ENCODE data around the gene PLPP4.

Gene PLPP4

DNA sequence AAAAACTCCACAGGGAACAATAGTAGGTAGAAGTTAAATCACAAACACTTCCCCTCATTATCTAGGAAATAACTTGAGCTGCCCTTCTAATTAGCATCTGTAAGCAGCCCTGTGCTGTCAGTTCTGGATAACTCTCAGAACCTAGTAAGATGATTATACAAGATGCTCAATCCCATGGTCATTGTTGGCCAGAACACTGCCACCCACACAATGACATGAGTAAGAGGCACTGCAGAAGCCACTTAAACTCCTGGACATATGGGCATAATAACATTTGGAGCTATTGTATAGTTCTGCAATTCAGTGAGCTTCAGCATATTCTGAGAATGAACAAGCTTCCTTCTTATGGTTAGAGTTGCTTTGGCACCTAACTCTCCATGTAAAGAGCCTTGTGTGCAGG lies 153.8 kb downstream of the PLPP4 start:
- no peak for DNase-seq (ENCODE audit: low spot score)

DNA sequence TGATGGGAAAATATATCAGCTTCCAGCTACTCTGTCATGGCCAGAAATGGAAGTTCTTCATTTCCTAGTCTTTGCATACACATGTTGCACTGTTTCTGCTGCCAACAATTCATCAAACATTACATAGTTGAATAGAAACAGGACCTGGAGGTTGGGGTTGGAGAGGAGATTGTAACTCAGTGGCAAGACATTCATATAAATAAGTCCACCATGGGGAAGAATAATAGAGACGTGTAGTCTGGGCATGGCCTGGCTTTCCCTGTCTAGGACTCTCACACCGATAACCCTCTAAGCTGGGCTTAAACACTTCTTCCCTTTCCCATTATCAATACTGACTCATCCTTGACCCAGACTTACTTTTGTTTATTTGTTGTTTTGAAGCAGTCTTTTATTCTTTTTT lies 155.7 kb downstream of the PLPP4 start:
- no peak for DNase-seq (ENCODE audit: low spot score)

DNA sequence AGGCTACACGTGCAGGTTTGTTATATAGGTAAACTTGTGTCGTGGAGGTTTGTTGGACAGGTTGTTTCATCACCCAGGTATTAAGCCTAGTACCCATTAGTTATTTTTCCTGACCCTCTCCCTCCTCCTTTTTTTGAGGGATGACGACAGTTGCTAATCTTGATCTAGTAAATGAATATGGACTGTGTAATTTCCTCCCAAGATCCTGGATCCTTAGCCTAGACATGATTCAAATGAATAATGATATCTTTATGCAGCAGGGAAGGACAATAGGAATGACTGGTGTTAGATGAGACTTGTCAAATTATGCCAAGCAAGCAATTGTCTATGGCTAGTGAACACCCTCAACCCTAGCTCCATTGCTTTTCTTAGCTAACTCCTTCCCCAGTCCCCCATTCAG lies 156.2 kb downstream of the PLPP4 start:
- no peak for DNase-seq (ENCODE audit: low spot score)

GRCh38 chr10:120614680-120615079 lies 157.7 kb downstream of the PLPP4 start:
- DNase-seq (ENCODE audit: low spot score), result no peak

GRCh38 chr10:120616311-120616911 lies 159.4 kb downstream of the PLPP4 start:
- DNase-seq (ENCODE audit: low spot score), result no peak

DNA sequence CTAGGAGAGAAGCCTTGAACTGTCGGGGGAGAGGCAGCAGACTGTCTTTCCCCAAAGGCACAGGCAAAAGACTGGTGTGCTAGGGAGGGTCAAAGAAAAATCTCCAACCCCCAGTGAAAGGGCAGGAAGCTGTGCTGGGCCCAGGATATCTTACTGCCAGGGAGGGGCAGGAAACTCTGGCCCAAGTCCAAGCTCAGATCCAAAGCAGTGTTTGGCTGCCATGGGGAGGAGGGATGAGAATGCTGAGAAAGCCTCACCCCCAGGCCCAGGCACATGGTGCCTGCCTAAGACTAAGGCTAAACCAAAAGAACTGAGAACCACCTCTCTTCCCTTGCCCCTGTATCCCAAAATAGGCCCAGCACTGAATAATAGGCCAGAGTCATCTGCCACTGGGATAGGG lies 171.2 kb downstream of the PLPP4 start:
- no peak for DNase-seq (ENCODE audit: low spot score)

DNA sequence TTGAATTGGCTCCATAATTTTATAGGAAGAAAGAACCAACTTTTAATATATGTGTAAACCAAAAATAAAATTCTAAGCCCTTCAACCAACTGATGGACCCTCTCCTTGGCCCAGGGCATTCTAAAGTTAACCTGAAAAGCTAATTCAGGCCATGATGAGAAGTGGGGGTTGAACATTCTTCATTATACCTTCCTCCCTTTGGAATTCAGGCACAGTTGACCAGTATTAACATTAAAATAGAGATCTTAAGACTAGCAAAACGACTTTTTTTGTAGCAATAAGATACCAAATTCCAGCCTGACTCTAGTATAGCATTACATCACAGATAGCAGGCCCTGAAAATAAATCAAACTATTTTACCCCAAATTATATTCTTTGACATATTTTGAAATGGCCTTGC lies 173.2 kb downstream of the PLPP4 start:
- DNase-seq (ENCODE audit: low spot score), result no peak

DNA sequence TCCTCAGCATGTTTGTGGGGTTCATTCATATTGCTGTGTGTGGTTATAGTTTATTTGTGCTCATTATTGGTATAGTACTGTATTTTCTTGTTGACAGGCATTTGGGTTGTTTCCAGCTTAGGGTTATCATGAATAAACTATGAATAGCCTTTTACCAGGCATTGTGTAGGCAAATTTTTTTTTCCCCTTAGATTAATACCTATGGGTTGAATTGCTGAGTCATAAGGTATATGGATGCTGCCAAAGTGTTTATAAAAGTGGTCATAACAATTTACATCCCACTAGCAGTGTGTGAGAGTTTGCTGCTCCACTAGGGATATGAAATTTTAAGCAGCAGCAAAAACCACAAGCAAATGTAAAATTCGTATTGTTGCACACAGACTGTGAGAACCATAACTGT lies 175.0 kb downstream of the PLPP4 start:
- DNase-seq (ENCODE audit: low spot score), result no peak

DNA sequence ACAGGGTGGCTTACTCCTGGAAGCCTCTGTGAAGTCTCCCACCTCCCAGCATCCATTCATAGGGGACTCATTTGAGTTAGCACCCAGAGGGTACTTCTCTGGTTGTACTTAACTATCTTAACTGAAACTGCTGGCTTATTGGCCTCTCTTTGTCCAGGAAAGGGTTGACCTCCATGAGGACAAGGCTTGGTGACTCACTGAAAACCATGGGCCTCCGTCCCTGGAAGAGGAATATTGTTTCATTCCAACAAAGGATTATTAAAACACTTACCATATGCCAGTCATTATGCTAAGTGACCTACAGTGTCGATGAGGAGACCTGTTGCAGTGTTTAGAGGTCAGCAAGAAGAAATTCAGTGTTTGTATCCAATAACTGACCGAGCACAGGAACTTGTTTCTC lies 175.9 kb downstream of the PLPP4 start:
- DNase-seq (ENCODE audit: low spot score), result no peak

DNA sequence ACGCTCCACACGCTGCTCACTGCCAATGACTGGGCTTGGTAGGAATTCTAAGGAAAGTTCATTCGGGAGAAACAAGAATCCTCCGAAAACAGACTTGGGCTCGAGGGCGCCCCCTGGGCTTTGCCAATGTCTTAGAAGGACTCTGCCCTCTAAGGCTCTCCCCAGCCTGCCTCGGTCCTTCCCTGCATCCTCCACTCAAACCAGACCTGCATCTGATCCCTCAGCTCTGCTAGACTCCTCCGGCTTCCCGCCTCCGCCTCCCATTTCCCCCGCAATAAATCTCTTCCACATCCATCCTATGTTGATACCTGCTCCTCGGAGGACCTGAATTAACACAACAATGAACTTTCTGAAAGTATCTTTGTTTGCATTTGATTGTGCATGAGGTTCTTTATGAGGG lies 177.6 kb downstream of the PLPP4 start:
- DNase-seq (ENCODE audit: low spot score), result no peak

All from CD4-positive, alpha-beta T cell treated with Interleukin-15 for 4 hours (primary cell).